Testis (tissue), 3 donors: Measurements from ENCODE around the gene POLR2E. TPM values are rescaled to one million over a fixed set of nuclear protein-coding genes. Genes with fewer than 3 reads are reported as not detected.

Experiments
- DNase-seq: peaks from one replicate; pipeline ENCODE4 v3.0.0-alpha.2; 2019
- H3K27ac ChIP-seq, 2 donors: fragments of 200-600 bp; sonication (generic); one replicate each; pipeline ENCODE4 v1.5.1; 2019
- H3K27me3 ChIP-seq: fragments of 200-600 bp; sonication (generic); one replicate; pipeline ENCODE4 v1.5.1; 2019
- H3K36me3 ChIP-seq: fragments of 200-600 bp; sonication (generic); one replicate; pipeline ENCODE4 v1.5.1; 2017; ENCODE audit warnings: low read depth; ENCODE audit errors: missing control alignments
- H3K4me1 ChIP-seq: fragments of 200-600 bp; sonication (generic); one replicate; pipeline ENCODE4 v1.5.1; 2019
- H3K4me3 ChIP-seq, 2 donors: fragments of 200-600 bp; sonication (generic); one replicate each; pipeline ENCODE4 v1.5.1; 2017 to 2019
- H3K9me3 ChIP-seq: fragments of 200-600 bp; sonication (generic); one replicate; pipeline ENCODE4 v1.5.1; 2017
- CTCF ChIP-seq, 3 experiments: fragments of 450-650 bp in 2 of 3; fragments of 200-600 bp in 1 of 3; sonication (generic) in 1 of 3; IDR thresholded peaks; one replicate each; pipeline ENCODE4 v1.5.1; 2016 to 2019; ENCODE audit warnings: antibody characterized with exemption in 3 of 3, mild to moderate bottlenecking in 2 of 3, moderate library complexity in 1 of 3
- POLR2A ChIP-seq: fragments of 450-650 bp; IDR thresholded peaks from one replicate; pipeline ENCODE4 v1.6.1; 2017; ENCODE audit warnings: antibody characterized with exemption, mild to moderate bottlenecking, moderate library complexity
- WGBS, 2 donors: methylation state at CpG; one replicate each; pipeline ENCODE4 v1.1.5; 2018; 5-methylcytosine and 5-hydroxymethylcytosine counted together
- intact Hi-C: fragments of 100-400 bp; cut with DNase I; formaldehyde crosslinking; loops from one replicate; pipeline ENCODE4 v1.15.1; 2023; ENCODE audit warnings: low total_unique reads
- polyA plus RNA-seq: library from polyadenylated mRNA; stranded (reverse); fragments of 350-450 nt; fragmentation: Illumina TruSeq; extraction: RNeasy Lipid Tissue Mini Kit (QIAGEN cat#74804); gene quantifications from one replicate; pipeline ENCODE4 v1.2.3, GENCODE V29; 2014; ENCODE audit warnings: low read depth, low replicate concordance; ENCODE audit not compliant: insufficient read depth
- total RNA-seq, 2 donors: library from RNA; depleted of rRNA; stranded (reverse); fragments of >200 nt; gene quantifications; one replicate each; pipeline ENCODE4 v1.2.3, GENCODE V29; 2016

The POLR2E gene
- total and polyA plus RNA-seq, 3 donors from 2014 or later, result 96.5 to 246 (median 143) TPM

GRCh38 chr19:1119475-1120217 lies 24.5 kb upstream of the POLR2E start:
- Histone ChIP-seq H3K27ac (no peak overlapping the region), H3K36me3 (peaks cover 4% of the 10 kb centered on the region), H3K27me3 (no peaks in the 10 kb centered on the region), H3K4me3 (no peak overlapping the region), H3K9me3 (no peaks in the 10 kb centered on the region), H3K4me1 (no peaks in the 10 kb centered on the region)
- WGBS, 2 donors, result 93 to 94% methylated on average over 35 to 50 of the region's 50 CpGs
- no peak for TF ChIP-seq CTCF (IDR thresholded peaks at IDR 0.05)
- TF ChIP-seq POLR2A, result no peak
- intact Hi-C loops, result no loop called here
- DNase-seq, result no peak

- DNase-seq, result no peak
- intact Hi-C loops, result no loop called here
- no peaks in the 10 kb centered on the region for H3K27me3 ChIP-seq
- H3K9me3 ChIP-seq, result no peaks in the 10 kb centered on the region
- 93 to 97% methylated on average over 11 to 34 of the region's 34 CpGs for WGBS, 2 donors
- H3K27ac ChIP-seq, result no peak overlapping the region
- peaks cover 4% of the 10 kb centered on the region for H3K36me3 ChIP-seq
- no peaks in the 10 kb centered on the region for H3K4me1 ChIP-seq
- H3K4me3 ChIP-seq, result no peak overlapping the region
- TF ChIP-seq POLR2A, result no peak
- no peak for TF ChIP-seq CTCF (IDR thresholded peaks at IDR 0.05)
Measured at GRCh38 chr19:1118999-1119398, 23.8 kb upstream of the POLR2E start.

DNA sequence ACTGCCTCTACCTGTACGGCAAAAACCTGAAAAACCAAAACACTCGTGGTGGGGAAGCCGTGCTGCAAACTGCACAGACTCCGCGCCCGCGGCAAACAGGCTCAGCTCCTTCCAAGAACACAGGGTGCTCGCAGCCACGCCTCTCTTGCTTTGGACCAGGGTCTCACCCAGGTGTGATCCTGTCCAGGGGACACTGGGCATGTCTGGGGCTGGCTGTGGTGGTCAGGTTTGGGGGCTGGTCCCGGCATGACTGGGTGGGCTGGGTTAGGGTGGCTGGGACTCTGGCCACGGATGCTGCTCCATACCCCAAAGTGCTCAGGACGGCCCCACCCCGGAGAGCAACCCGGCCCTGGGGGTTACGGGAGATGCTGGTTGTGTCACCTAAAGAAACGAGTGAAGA lies 22.5 kb upstream of the POLR2E start:
- TF ChIP-seq CTCF (IDR thresholded peaks at IDR 0.05) (no peak), POLR2A (no peak)
- 94 to 99% methylated on average over 14 to 16 of the region's 16 CpGs for WGBS, 2 donors
- H3K9me3 ChIP-seq, result no peaks in the 10 kb centered on the region
- no peak overlapping the region for H3K27ac ChIP-seq
- H3K27me3 ChIP-seq, result no peaks in the 10 kb centered on the region
- peaks cover 4% of the 10 kb centered on the region for H3K36me3 ChIP-seq
- intact Hi-C loops, result no loop called here
- no peak overlapping the region for H3K4me3 ChIP-seq
- H3K4me1 ChIP-seq, result peaks cover 12% of the 10 kb centered on the region
- DNase-seq, result no peak

DNA sequence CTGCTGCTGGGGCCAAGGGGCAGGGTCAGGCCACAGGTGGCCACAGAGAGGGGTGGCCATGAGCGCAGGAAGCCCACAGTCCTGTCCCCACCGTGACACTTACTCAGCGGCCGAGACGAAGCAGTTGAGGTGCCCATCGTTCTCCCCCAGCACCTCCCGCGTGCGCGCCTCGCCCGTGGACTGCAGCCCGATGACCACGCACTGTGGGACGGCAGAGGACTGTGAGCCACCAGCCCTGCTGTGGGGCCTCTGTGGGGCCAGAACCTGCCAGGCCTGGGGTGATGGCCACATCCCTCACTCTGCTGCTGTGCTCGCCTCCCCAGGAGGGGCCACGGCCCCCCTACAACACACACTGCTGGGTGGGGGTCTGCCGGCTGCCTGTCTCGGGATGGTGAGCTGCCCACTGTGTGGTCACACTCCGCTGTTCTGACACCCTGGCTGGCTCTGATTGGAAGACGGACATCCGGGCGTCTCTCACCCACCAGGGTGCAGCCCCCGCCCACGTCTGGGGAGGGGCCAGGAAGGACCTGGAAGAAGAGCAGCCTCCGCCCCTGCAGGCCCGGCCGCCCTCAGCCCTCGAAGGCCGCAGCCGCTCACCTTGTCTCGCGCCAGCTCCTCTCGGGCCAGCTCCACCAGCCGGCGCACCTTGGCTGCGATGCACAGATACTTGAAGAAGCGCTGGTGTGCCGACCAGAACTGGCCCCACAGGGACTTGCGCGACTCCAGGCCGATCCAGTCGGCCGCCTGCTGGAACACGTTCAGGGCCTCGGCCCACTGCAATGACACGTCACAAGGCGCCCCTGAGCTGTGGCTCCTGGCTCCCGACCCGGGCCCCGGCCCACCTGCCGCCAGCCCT lies 21.8 kb upstream of the POLR2E start:
- DNase-seq, result no peak
- intact Hi-C loops, result no loop called here
- peaks cover 4% of the 10 kb centered on the region for H3K36me3 ChIP-seq
- peaks cover 19% of the 10 kb centered on the region for H3K4me1 ChIP-seq
- H3K27ac ChIP-seq, result no peak overlapping the region
- H3K27me3 ChIP-seq, result no peaks in the 10 kb centered on the region
- no peaks in the 10 kb centered on the region for H3K9me3 ChIP-seq
- no peak overlapping the region for H3K4me3 ChIP-seq
- WGBS, 2 donors, result 92 to 94% methylated on average over 18 to 39 of the region's 52 CpGs
- TF ChIP-seq POLR2A, result no peak
- no peak for TF ChIP-seq CTCF (IDR thresholded peaks at IDR 0.05)
